MCF 10A (cell line): Measurements from ENCODE around the gene CTNNA1. TPM values are rescaled to one million over a fixed set of nuclear protein-coding genes. Genes with fewer than 3 reads are reported as not detected.

ENCODE experiments used
- BruUV-seq: library from RNA; stranded (reverse); fragments of 400-500 nt; replicated peaks from 2 replicates; lab custom pipeline; 2021; lab: Mats Ljungman, UMichigan
- CTCF ChIA-PET: fragments of 300-600 bp; sonication (Branson Sonifier 250); formaldehyde crosslinking; extraction: SDS; loops from one replicate; lab custom pipeline; 2021; ENCODE audit warnings: antibody characterized with exemption, inconsistent platforms; lab: Yijun Ruan, JAX
- POLR2A ChIA-PET: fragments of 300-600, 350-650 bp; sonication (Branson Sonifier 250); formaldehyde crosslinking; extraction: SDS; loops from one replicate; lab custom pipeline; 2020; ENCODE audit warnings: antibody characterized with exemption, inconsistent platforms; lab: Yijun Ruan, JAX
- DNase-seq: peaks from one replicate; pipeline ENCODE4 v3.0.0-alpha.2; 2018; ENCODE audit not compliant: unreplicated experiment
- H3K27ac Mint-ChIP-seq: one replicate; pipeline ENCODE4 v1.8.0; 2022; ENCODE audit warnings: mild to moderate bottlenecking, low read depth, mixed read lengths; ENCODE audit not compliant: unreplicated experiment
- H3K27me3 Mint-ChIP-seq: one replicate; pipeline ENCODE4 v1.8.0; 2022; ENCODE audit warnings: mixed read lengths; ENCODE audit not compliant: insufficient read depth, unreplicated experiment
- H3K36me3 Mint-ChIP-seq: one replicate; pipeline ENCODE4 v1.8.0; 2022; ENCODE audit warnings: mild to moderate bottlenecking, moderate library complexity, mixed read lengths; ENCODE audit not compliant: insufficient read depth, unreplicated experiment
- H3K4me1 Mint-ChIP-seq: one replicate; pipeline ENCODE4 v1.8.0; 2022; ENCODE audit warnings: mixed read lengths; ENCODE audit not compliant: insufficient read depth, unreplicated experiment
- H3K4me3 Mint-ChIP-seq: one replicate; pipeline ENCODE4 v1.8.0; 2022; ENCODE audit warnings: mild to moderate bottlenecking, moderate library complexity, mixed read lengths; ENCODE audit not compliant: unreplicated experiment
- H3K9me3 Mint-ChIP-seq: one replicate; pipeline ENCODE4 v1.8.0; 2022; ENCODE audit warnings: mixed read lengths; ENCODE audit not compliant: unreplicated experiment
- CTCF ChIP-seq: fragments of 200-600 bp; IDR thresholded peaks from one replicate; pipeline ENCODE4 v1.8.0; 2022; ENCODE audit warnings: antibody characterized with exemption, mild to moderate bottlenecking; ENCODE audit not compliant: unreplicated experiment
- intact Hi-C: fragments of 100-400 bp; cut with micrococcal nuclease; formaldehyde crosslinking; loops from 2 replicates; pipeline ENCODE4 v1.14.1; 2022
- total RNA-seq: library from RNA; stranded (reverse); gene quantifications from 2 replicates; pipeline ENCODE4 v1.2.3, GENCODE V29; 2022

Gene CTNNA1
- total RNA-seq, 1 experiment from 2014 or later: 519 TPM

GRCh38 chr5:138874771-138875551 lies 121.7 kb downstream of the CTNNA1 start, which contains the start of gene LRRTM2:
Gene LRRTM2, minus strand, starts transcription at chr5:138875335. Its CDS starts 424 bp downstream, at chr5:138874911.
- intact Hi-C loops: no loop called here
- H3K4me3 Mint-ChIP-seq: no peak within 1 kb of the TSS
- no peak for DNase-seq
- no peaks in the 10 kb centered on the region for H3K27me3 Mint-ChIP-seq
- ChIA-PET POLR2A (interaction anchor here (0.5 to 1.5 kb wide), 5 partner anchors 12 to 469 kb away, joined by 3 to 5 read pairs (median 3); no protein-coding TSS in a partner anchor), CTCF (interaction anchor here (0.6 to 2.8 kb wide), 4 partner anchors 49 to 106 kb away, joined by 3 to 10 read pairs (median 6); no protein-coding TSS in a partner anchor)
- no peaks in the 10 kb centered on the region for H3K9me3 Mint-ChIP-seq
- BruUV-seq: no TSS peak
- peaks cover 27% of the 10 kb centered on the region for H3K36me3 Mint-ChIP-seq
- peaks cover 37% of the 10 kb centered on the region for H3K4me1 Mint-ChIP-seq
- TF ChIP-seq CTCF: no peak
- no peak within 1 kb of the TSS for H3K27ac Mint-ChIP-seq

GRCh38 chr5:138875552-138875875 lies 122.3 kb downstream of the CTNNA1 start:
- no peak for DNase-seq
- H3K27me3 Mint-ChIP-seq: no peaks in the 10 kb centered on the region
- POLR2A ChIA-PET: interaction anchor here (0.6 to 1.5 kb wide), 4 partner anchors 12 to 470 kb away, joined by 3 to 5 read pairs (median 3); no protein-coding TSS in a partner anchor

GRCh38 chr5:138875946-138876345 lies 122.7 kb downstream of the CTNNA1 start:
- ChIA-PET CTCF (interaction anchor here (0.6 to 2.8 kb wide), 6 partner anchors 9 to 386 kb away, joined by 3 to 10 read pairs (median 4); no protein-coding TSS in a partner anchor), POLR2A (interaction anchor here (0.6 to 1.5 kb wide), 3 partner anchors 11 to 470 kb away, joined by 3 to 5 read pairs (median 3); no protein-coding TSS in a partner anchor)
- Mint-ChIP-seq H3K4me1 (peaks cover 27% of the 10 kb centered on the region), H3K27ac (no peak overlapping the region), H3K9me3 (no peaks in the 10 kb centered on the region), H3K4me3 (no peak overlapping the region), H3K36me3 (peaks cover 29% of the 10 kb centered on the region), H3K27me3 (no peaks in the 10 kb centered on the region)
- no peak for TF ChIP-seq CTCF
- no peak for DNase-seq
- intact Hi-C loops: no loop called here
- BruUV-seq: no TSS peak

More at GRCh38 chr5:138875552-138875875, 122.3 kb downstream of the CTNNA1 start:
- Mint-ChIP-seq H3K4me1 (peaks cover 31% of the 10 kb centered on the region), H3K36me3 (peaks cover 29% of the 10 kb centered on the region), H3K9me3 (no peaks in the 10 kb centered on the region), H3K4me3 (no peak overlapping the region), H3K27ac (no peak overlapping the region)
- BruUV-seq: no TSS peak
- CTCF ChIA-PET: interaction anchor here (0.6 to 2.8 kb wide), 5 partner anchors 18 to 387 kb away, joined by 3 to 10 read pairs (median 4); no protein-coding TSS in a partner anchor
- intact Hi-C loops: no loop called here
- no peak for TF ChIP-seq CTCF

GRCh38 chr5:138876811-138877210 lies 123.6 kb downstream of the CTNNA1 start:
- H3K27me3 Mint-ChIP-seq: no peaks in the 10 kb centered on the region
- H3K9me3 Mint-ChIP-seq: no peaks in the 10 kb centered on the region
- DNase-seq: no peak
- TF ChIP-seq CTCF: no peak
- ChIA-PET CTCF (interaction anchor here (0.6 to 2.8 kb wide), 4 partner anchors 10 to 385 kb away, joined by 3 to 10 read pairs (median 4); no protein-coding TSS in a partner anchor), POLR2A (no interaction called here)
- peaks cover 18% of the 10 kb centered on the region for H3K4me1 Mint-ChIP-seq
- H3K36me3 Mint-ChIP-seq: peaks cover 25% of the 10 kb centered on the region
- H3K27ac Mint-ChIP-seq: no peak overlapping the region
- no TSS peak for BruUV-seq
- intact Hi-C loops: no loop called here
- H3K4me3 Mint-ChIP-seq: no peak overlapping the region
